ENCODE measurements around the gene SLC8A3.

GRCh38 chr14:70170976-70171375 is 17.8 kb downstream of the SLC8A3 start:
- TF ChIP-seq CTCF (IDR thresholded peaks at IDR 0.05; ENCODE audit: poor library complexity) (no peak), EZH2 (IDR thresholded peaks at IDR 0.05; ENCODE audit: borderline replicate concordance) (no peak), EZH2phosphoT487 (IDR thresholded peaks at IDR 0.05; ENCODE audit: low read depth, severe bottlenecking, unreplicated experiment) (no peak)

All from hepatocyte (in vitro differentiated cells).